HepG2 (cell line): ENCODE data around the gene CDKN2C. TPM values are rescaled to one million over a fixed set of nuclear protein-coding genes. Genes with fewer than 3 reads are reported as not detected.

Source experiments
- ATAC-seq: fragments of 200-7000 bp; cut with Tn5 transposase; 3 replicates; pipeline ENCODE4 v1.9.1; 2020; ENCODE audit warnings: mild to moderate bottlenecking, moderate library complexity
- BruUV-seq: library from RNA; stranded (reverse); fragments of 400-500 nt; replicated peaks from 2 replicates; lab custom pipeline; 2021; lab: Mats Ljungman, UMichigan
- CTCF ChIA-PET: fragments of 300-600 bp; formaldehyde crosslinking; extraction: SDS; loops from one replicate; lab custom pipeline; 2021; ENCODE audit warnings: low total read pairs, inconsistent platforms, low intra/inter-chr PET ratio; lab: Yijun Ruan, JAX
- POLR2A ChIA-PET: fragments of 350-600 bp; sonication (Branson Sonifier 250); formaldehyde crosslinking; loops from one replicate; lab custom pipeline; 2020; ENCODE audit warnings: antibody characterized with exemption, inconsistent platforms; lab: Yijun Ruan, JAX
- DNase-seq: peaks from one replicate; pipeline ENCODE4 v3.0.0-alpha.2; 2015; ENCODE audit warnings: low spot score
- FAIRE-seq: peaks from 3 replicates; lab custom pipeline; 2011; peaks lifted over from hg19 to GRCh38; lab: Jason Lieb, UNC
- H2AFZ ChIP-seq: one replicate; pipeline ENCODE4 v1.6.1; 2011; ENCODE audit warnings: low read length, inconsistent platforms
- H3K27ac ChIP-seq: fragments of 300-600 bp; 3 replicates; pipeline ENCODE4 v1.8.0; 2011; ENCODE audit warnings: mixed run types, mild to moderate bottlenecking, mixed read lengths, low read length, inconsistent platforms; ENCODE audit not compliant: insufficient read depth; ENCODE audit errors: extremely low read length
- H3K27me3 ChIP-seq, 2 experiments: fragments of 200-600 bp in 1 of 2; 2 replicates in 1 of 2; 3 replicates in 1 of 2; pipeline versions ENCODE4 v1.6.0 to v1.8.0; 2011; ENCODE audit warnings: low read length in 2 of 2, mild to moderate bottlenecking in 2 of 2, moderate library complexity in 2 of 2, inconsistent platforms in 1 of 2; ENCODE audit not compliant: insufficient read depth in 2 of 2, control insufficient read depth in 1 of 2
- H3K36me3 ChIP-seq, 2 experiments: fragments of 200-600 bp in 1 of 2; replicated peaks in 1 of 2; 2 replicates in 1 of 2; 3 replicates in 1 of 2; pipeline versions ENCODE4 v1.5.1 to v1.8.0; 2011; ENCODE audit warnings: low read length in 2 of 2, inconsistent platforms in 1 of 2; ENCODE audit not compliant: insufficient read depth in 2 of 2, control insufficient read depth in 1 of 2
- H3K4me1 ChIP-seq: 2 replicates; pipeline ENCODE4 v1.5.1; 2012; ENCODE audit warnings: low read length, inconsistent platforms; ENCODE audit not compliant: insufficient read depth
- H3K4me2 ChIP-seq: 2 replicates; pipeline ENCODE4 v1.6.0; 2011; ENCODE audit warnings: low read depth, low read length, inconsistent platforms
- H3K4me3 ChIP-seq, 3 experiments: fragments of 200-600 bp in 1 of 3; sonication (generic), shearing (Covaris generic) in 1 of 3; replicated peaks in 1 of 3; 2 replicates each; pipeline ENCODE4 v1.5.1; 2011 to 2016; ENCODE audit warnings: low read length in 3 of 3, inconsistent platforms in 2 of 3, low read depth in 2 of 3, mild to moderate bottlenecking in 2 of 3, control low read depth in 1 of 3, mixed read lengths in 1 of 3; ENCODE audit not compliant: insufficient read depth in 1 of 3
- H3K79me2 ChIP-seq: one replicate; pipeline ENCODE4 v1.6.1; 2011; ENCODE audit warnings: low read length, inconsistent platforms; ENCODE audit not compliant: insufficient read depth
- H3K9ac ChIP-seq: 2 replicates; pipeline ENCODE4 v1.6.0; 2011; ENCODE audit warnings: mild to moderate bottlenecking, low read depth, low read length, inconsistent platforms; ENCODE audit not compliant: insufficient read depth
- H3K9me3 ChIP-seq: 2 replicates; pipeline ENCODE4 v1.5.1; 2012; ENCODE audit warnings: mild to moderate bottlenecking, low read length
- H4K20me1 ChIP-seq: 2 replicates; pipeline ENCODE4 v1.6.0; 2011; ENCODE audit warnings: inconsistent platforms, mild to moderate bottlenecking, low read length, moderate library complexity; ENCODE audit not compliant: insufficient read depth
- AKAP8 ChIP-seq: sonication (generic); formaldehyde crosslinking; IDR thresholded peaks from 2 replicates; pipeline ENCODE4 v1.5.1; 2020; ENCODE audit warnings: mild to moderate bottlenecking, missing genetic modification reagents
- ERF ChIP-seq: IDR thresholded peaks from 2 replicates; pipeline ENCODE4 v1.6.1; 2018; ENCODE audit warnings: missing biosample characterization, missing genetic modification reagents
- FOXC1 ChIP-seq: sonication (generic); formaldehyde crosslinking; IDR thresholded peaks from 2 replicates; pipeline ENCODE4 v1.8.0; 2022; ENCODE audit warnings: mild to moderate bottlenecking, missing genetic modification reagents, borderline replicate concordance
- HNF4G ChIP-seq, 2 experiments: sonication (generic) in 1 of 2; formaldehyde crosslinking in 1 of 2; IDR thresholded peaks; 2 replicates each; pipeline versions ENCODE4 v1.4.0 to v1.6.1; 2011 to 2020; ENCODE audit warnings: borderline replicate concordance in 2 of 2, low read depth in 2 of 2, mild to moderate bottlenecking in 2 of 2, low read length in 1 of 2, missing genetic modification reagents in 1 of 2, moderate library complexity in 1 of 2
- KLF13 ChIP-seq: sonication (generic); formaldehyde crosslinking; IDR thresholded peaks from 2 replicates; pipeline ENCODE4 v1.4.0; 2020; ENCODE audit warnings: mild to moderate bottlenecking, missing genetic modification reagents
- LCORL ChIP-seq, 2 experiments: fragments of 450-650 bp in 1 of 2; sonication (generic) in 1 of 2; formaldehyde crosslinking in 1 of 2; IDR thresholded peaks; 2 replicates each; pipeline versions ENCODE4 v1.5.0 to v1.6.1; 2017 to 2020; ENCODE audit warnings: antibody characterized with exemption in 1 of 2, missing genetic modification reagents in 1 of 2
- MATR3 ChIP-seq: sonication (generic); formaldehyde crosslinking; IDR thresholded peaks from 2 replicates; pipeline ENCODE4 v1.4.0; 2020; ENCODE audit warnings: missing genetic modification reagents
- PLRG1 ChIP-seq: fragments of 450-650 bp; conservative IDR thresholded peaks from 2 replicates; pipeline ENCODE4 v1.6.1; 2016
- PRMT3 ChIP-seq: sonication (generic); formaldehyde crosslinking; IDR thresholded peaks from 2 replicates; pipeline ENCODE4 v1.8.1; 2022; ENCODE audit warnings: low read depth, mild to moderate bottlenecking, moderate library complexity, missing genetic modification reagents, borderline replicate concordance
- THYN1 ChIP-seq: sonication (generic); formaldehyde crosslinking; IDR thresholded peaks from 2 replicates; pipeline ENCODE4 v1.8.1; 2023; ENCODE audit warnings: low read depth, mild to moderate bottlenecking, moderate library complexity, missing genetic modification reagents, borderline replicate concordance
- ZNF510 ChIP-seq: sonication (generic); formaldehyde crosslinking; IDR thresholded peaks from 2 replicates; pipeline ENCODE4 v1.4.0; 2020; ENCODE audit warnings: low read depth, mild to moderate bottlenecking, missing genetic modification reagents
- whole genome bisulfite sequencing: methylation state at CpG from one replicate; pipeline ENCODE4 v1.1.6; 2017; ENCODE audit warnings: low lambda C conversion rate; 5-methylcytosine and 5-hydroxymethylcytosine counted together
- in situ Hi-C: cut with HindIII; loops from 2 replicates; pipeline ENCODE4 v1.10.0; 2017; ENCODE audit warnings: low pct_unique_long_range_greater_than_20kb; ENCODE audit not compliant: extremely low pct_ligation_motif_present
- intact Hi-C: fragments of 100-400 bp; cut with micrococcal nuclease; formaldehyde crosslinking; loops from one replicate; pipeline ENCODE4 v1.10.0; 2022; ENCODE audit not compliant: unreplicated experiment
- polyA plus RNA-seq, 8 experiments: library from polyadenylated mRNA; depleted of rRNA in 3 of 8; stranded (reverse) in 7 of 8; unstranded in 1 of 8; fragments of >200 nt; fragmentation: Illumina TruSeq in 4 of 8; extraction: Trizol in 4 of 8; gene quantifications; 2 replicates each; pipeline versions ENCODE4 v1.2.1 to v1.2.3, GENCODE V29; 2011 to 2016; ENCODE audit warnings: low read depth in 4 of 8, missing spikeins in 1 of 8, mixed read lengths in 1 of 8; ENCODE audit not compliant: insufficient read depth in 1 of 8
- total RNA-seq, 5 experiments: library from RNA; depleted of rRNA; stranded (reverse); fragments of >200 nt; fragmentation: Illumina TruSeq; extraction: Trizol; gene quantifications; 2 replicates each; pipeline ENCODE4 v1.2.3, GENCODE V29; 2016; ENCODE audit warnings: low read depth in 1 of 5
- TF ChIP-seq, protein P1 (sequence below): sonication (generic); formaldehyde crosslinking; IDR thresholded peaks from 2 replicates; pipeline ENCODE4 v1.4.0; 2020; ENCODE audit warnings: mild to moderate bottlenecking, missing genetic modification reagents, borderline replicate concordance

Gene CDKN2C
- total and polyA plus RNA-seq, 2 of the 13 experiments (the other 11 are each of a cell fraction or from before 2014, with no cell fraction given), result 7.8 to 13.7 TPM

DNA sequence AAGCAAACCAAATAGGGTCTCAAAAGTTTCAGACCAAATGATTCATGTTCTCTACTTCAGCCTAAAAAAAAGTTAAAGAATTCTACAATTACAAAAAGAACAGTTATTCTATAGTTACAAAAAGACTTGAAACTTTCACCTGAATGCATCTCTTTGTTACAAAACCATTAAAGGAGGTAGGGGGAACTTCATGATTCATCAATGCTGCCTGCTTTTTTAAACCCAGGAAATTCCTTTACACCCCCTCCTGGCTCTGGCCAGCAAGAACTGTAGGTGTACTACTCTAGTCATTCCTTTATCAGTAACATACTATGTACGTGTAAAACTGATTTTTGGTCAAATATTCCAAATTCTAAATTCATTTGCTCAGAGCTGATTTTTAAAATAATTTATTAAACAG is 14.9 kb upstream of the CDKN2C start:
- ATAC-seq (no peak), FAIRE-seq (no peak), DNase-seq (no peak)
- CTCF ChIA-PET, result no interaction called here
- H3K9ac ChIP-seq, result no peak overlapping the region
- in situ Hi-C loops (no loop called here), intact Hi-C loops (no loop called here)
- WGBS, result 81% methylated on average over 1 of the region's 1 CpG
- peaks cover 3% of the 10 kb centered on the region; the same call in 1 of the 2 replicates for H4K20me1 ChIP-seq
- no peak overlapping the region for H3K27ac ChIP-seq
- H3K27me3 ChIP-seq, result no peaks in the 10 kb centered on the region; a peak in 1 of 5 replicates
- H3K9me3 ChIP-seq, result no peaks in the 10 kb centered on the region
- no peak overlapping the region for H3K4me3 ChIP-seq
- H3K4me2 ChIP-seq, result no peak overlapping the region
- TF ChIP-seq ERF (CRISPR knock-in tag) (no peak), THYN1 (CRISPR knock-in tag) (no peak), AKAP8 (no peak), PLRG1 (no peak), LCORL (IDR thresholded peaks at IDR 0.05) (no peak), LCORL (CRISPR knock-in tag; IDR thresholded peaks at IDR 0.05) (no peak), KLF13 (CRISPR knock-in tag) (no peak), HNF4G (IDR thresholded peaks at IDR 0.05; ENCODE audit: borderline replicate concordance, low read depth, low read length) (no peak), HNF4G (CRISPR knock-in tag; IDR thresholded peaks at IDR 0.05; ENCODE audit: borderline replicate concordance, low read depth) (no peak), FOXC1 (no peak), MATR3 (CRISPR knock-in tag) (no peak), ZNF510 (CRISPR knock-in tag) (no peak), PRMT3 (CRISPR knock-in tag) (no peak)
- TF ChIP-seq, protein P1, sequence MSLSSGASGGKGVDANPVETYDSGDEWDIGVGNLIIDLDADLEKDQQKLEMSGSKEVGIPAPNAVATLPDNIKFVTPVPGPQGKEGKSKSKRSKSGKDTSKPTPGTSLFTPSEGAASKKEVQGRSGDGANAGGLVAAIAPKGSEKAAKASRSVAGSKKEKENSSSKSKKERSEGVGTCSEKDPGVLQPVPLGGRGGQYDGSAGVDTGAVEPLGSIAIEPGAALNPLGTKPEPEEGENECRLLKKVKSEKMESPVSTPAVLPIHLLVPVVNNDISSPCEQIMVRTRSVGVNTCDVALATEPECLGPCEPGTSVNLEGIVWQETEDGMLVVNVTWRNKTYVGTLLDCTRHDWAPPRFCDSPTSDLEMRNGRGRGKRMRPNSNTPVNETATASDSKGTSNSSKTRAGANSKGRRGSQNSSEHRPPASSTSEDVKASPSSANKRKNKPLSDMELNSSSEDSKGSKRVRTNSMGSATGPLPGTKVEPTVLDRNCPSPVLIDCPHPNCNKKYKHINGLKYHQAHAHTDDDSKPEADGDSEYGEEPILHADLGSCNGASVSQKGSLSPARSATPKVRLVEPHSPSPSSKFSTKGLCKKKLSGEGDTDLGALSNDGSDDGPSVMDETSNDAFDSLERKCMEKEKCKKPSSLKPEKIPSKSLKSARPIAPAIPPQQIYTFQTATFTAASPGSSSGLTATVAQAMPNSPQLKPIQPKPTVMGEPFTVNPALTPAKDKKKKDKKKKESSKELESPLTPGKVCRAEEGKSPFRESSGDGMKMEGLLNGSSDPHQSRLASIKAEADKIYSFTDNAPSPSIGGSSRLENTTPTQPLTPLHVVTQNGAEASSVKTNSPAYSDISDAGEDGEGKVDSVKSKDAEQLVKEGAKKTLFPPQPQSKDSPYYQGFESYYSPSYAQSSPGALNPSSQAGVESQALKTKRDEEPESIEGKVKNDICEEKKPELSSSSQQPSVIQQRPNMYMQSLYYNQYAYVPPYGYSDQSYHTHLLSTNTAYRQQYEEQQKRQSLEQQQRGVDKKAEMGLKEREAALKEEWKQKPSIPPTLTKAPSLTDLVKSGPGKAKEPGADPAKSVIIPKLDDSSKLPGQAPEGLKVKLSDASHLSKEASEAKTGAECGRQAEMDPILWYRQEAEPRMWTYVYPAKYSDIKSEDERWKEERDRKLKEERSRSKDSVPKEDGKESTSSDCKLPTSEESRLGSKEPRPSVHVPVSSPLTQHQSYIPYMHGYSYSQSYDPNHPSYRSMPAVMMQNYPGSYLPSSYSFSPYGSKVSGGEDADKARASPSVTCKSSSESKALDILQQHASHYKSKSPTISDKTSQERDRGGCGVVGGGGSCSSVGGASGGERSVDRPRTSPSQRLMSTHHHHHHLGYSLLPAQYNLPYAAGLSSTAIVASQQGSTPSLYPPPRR (CRISPR knock-in tag), result no peak
- peaks cover 58% of the 10 kb centered on the region for H3K79me2 ChIP-seq
- H2AFZ ChIP-seq, result no peak overlapping the region
- BruUV-seq, result no TSS peak
- H3K36me3 ChIP-seq, result 0 out of 5 replicates have a peak, but pooled peaks cover 0 to 2% of the 10 kb centered on the region in 2 experiments
- POLR2A ChIA-PET, result no interaction called here
- H3K4me1 ChIP-seq, result peaks cover 27% of the 10 kb centered on the region
